MM.1S (cell line): ENCODE measurements around the gene ZNF593OS.

Experiments
- CTCF ChIP-seq: fragments of 300-600 bp; sonication (generic); IDR thresholded peaks from 2 replicates; pipeline ENCODE4 v1.5.1; 2016; ENCODE audit warnings: antibody characterized with exemption, low read length, mixed read lengths
- EZH2phosphoT487 ChIP-seq: fragments of 300-600 bp; sonication (generic); IDR thresholded peaks from 2 replicates; pipeline ENCODE4 v1.6.1; 2018; ENCODE audit warnings: antibody characterized with exemption, low read length

- TF ChIP-seq CTCF (peak; percentile 29), EZH2phosphoT487 (no peak)
Observed at GRCh38 chr1:26177182-26177684, 5.6 kb upstream of the ZNF593OS start, which contains the start of gene CNKSR1.
